Posterior vena cava (tissue), 2 donors: ENCODE measurements around the gene CYB5D1. TPM values are rescaled to one million over a fixed set of nuclear protein-coding genes. Genes with fewer than 3 reads are reported as not detected.
"Not testable (repeated sequence)": the region's sequence is repeated elsewhere in the genome, so short reads cannot be mapped to it uniquely, and the experiment has no call there.

Experiments used
- DNase-seq: peaks from one replicate; pipeline ENCODE4 v3.0.0-alpha.2; 2020; ENCODE audit warnings: low spot score
- intact Hi-C, 2 donors: fragments of 100-400 bp; cut with DNase I; formaldehyde crosslinking; loops; one replicate each; pipeline versions ENCODE4 v1.14.1 to v1.14.2; 2022 to 2023
- long read RNA-seq, 2 donors: library from polyadenylated mRNA; unstranded; transcript quantifications; one replicate each; pipeline ENCODE4 v2.0.0, GENCODE V29; 2020 to 2021
- total RNA-seq, 2 donors: library from RNA; stranded (reverse); fragmentation: NEBNext Ultra II Directional; extraction: Animal tissue kit (Norgen Biotek cat#: 25700); gene quantifications; one replicate each; pipeline ENCODE4 v1.2.1, GENCODE V29; 2021
- donor health status: DM: yes; HTN: yes; CAD: no.
- donor health status: DM: yes; HTN: yes; CAD: no.

The CYB5D1 gene, protein sequence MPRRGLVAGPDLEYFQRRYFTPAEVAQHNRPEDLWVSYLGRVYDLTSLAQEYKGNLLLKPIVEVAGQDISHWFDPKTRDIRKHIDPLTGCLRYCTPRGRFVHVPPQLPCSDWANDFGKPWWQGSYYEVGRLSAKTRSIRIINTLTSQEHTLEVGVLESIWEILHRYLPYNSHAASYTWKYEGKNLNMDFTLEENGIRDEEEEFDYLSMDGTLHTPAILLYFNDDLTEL
- 1 to 10 TPM; 8.9 TPM for total RNA-seq
- long read RNA-seq, donor 1, partial matches to known transcripts, result 1 of 4 reads
- long read RNA-seq, donor 1, other reads (novel, unspliced or antisense), result 0 of 4 reads
- long read RNA-seq, donor 2, partial matches to known transcripts, result 0 of 2 reads
- long read RNA-seq, donor 2, other reads (novel, unspliced or antisense), result 0 of 2 reads

DNA sequence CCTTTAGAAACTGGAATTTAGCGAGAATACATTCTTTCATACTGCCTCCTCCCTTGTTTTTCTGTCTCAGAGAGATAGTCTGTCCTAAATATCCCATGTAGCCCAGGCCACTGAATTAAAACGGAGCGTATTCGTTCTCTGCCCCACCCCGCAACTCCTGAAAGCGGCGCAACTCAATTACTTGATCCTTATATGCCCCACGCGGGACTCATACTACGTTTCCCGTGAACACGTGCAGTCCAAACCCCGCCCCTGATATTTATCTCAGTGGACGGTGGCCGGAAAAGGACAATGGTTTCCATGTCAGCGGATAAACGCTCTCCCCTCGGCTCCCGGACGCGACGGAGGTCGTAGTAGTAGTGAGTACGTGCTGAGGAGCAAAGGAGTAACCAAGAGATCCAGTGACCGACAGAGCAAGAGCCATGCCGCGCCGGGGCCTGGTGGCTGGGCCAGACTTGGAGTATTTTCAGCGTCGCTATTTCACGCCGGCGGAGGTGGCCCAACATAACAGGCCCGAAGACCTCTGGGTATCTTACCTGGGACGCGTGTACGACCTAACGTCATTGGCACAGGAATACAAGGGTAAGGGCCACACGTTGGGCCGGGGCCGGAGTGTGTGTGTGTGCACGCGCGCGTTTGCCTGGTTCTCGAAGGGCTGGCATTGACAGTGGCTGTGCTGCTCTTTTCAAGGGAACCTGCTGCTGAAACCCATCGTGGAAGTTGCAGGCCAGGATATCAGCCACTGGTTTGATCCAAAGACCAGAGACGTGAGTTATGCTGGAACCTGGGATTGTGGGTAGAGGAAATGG lies at the start of gene CYB5D1:
CYB5D1 (plus strand) TSS at position 291 of the 809 bp plus-strand sequence; CDS start at position 423, 132 bp downstream.
- peak; percentile 96 for DNase-seq
- intact Hi-C loops, result loop anchor here in 1 of 2 donors (10.0 kb wide), 1 partner anchor 113 kb away; no protein-coding TSS in a partner anchor

DNA sequence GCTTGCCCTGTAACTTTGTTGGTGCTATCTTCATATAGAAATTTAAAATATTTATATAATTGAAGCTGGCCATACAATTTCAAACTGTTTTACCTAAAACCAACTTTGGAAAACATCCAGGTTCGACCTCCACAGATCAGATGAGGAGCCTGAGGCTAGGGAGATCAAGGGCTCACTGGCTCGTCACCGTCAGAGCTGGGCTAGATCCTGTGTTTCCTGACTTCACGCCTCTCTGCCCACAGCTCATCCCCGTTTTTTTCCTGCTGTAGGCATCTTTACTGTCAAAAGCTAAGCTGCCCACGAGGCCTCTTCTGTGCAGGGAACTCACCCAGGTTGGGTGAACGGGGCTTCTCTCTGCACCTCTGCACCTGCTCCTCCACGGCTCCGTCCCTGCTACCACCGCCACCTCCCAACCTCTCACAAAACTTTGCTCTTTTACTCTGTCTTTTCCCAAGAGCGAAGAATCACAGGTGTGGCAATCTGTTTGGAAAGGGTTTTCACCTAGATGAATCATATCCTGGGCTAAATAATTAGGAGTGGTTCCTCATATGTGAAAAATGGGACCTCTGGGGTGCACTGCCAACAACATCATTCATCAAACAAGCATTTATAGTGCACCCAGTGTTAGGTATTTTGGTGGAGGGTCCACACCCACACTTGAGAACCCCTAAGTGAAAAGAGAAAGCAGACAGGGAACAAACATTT lies 48.6 kb upstream of the CYB5D1 start:
- DNase-seq, result no peak
- intact Hi-C loops, result no loop called here

DNA sequence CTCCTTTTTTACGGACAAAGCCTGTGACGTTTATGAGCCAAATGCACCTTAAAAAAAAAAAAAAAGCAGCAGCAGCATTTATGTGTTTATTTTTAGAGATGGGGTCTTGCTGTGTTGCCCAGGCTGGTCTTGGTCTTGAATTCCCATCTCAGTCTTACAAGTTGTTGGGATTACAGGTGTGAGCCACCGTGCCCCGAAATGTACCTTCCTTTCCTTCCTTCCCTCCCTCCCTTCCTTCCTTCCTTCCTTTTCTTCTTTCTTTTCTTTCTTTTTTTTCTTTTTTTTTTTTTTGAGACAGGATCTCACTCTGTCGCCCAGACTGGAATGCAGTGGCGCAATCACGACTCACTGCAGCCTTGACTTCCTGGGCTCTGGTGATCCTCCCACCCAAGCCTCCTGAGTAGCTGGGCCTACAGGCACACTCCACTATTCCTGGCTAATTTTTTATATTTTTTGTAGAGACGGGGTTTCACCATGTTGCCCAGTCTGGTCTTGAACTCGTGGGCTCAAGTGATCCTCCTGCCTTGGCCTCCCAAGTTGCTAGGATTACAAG lies 47.9 kb upstream of the CYB5D1 start:
- DNase-seq, intact Hi-C loops: not testable (repeated sequence)

DNA sequence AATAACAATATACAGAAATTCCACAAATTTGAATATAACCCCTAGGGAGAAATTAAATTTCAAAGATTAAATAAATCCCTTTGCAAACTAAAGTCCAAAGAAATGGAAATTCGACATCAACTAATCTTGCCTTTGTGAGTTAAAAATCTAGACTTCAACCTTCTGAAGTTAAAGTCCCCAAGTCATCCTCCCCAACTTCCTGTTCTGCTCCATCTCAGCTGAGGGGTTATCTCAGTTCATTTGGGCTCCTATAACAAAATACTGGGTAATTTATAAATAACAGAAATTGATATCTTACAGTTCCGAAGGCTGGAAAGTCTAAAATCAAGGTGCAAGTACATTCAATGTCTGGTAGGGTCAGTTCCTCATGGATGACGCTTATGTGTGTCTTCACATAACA lies 46.6 kb upstream of the CYB5D1 start:
- intact Hi-C loops, result no loop called here

DNA sequence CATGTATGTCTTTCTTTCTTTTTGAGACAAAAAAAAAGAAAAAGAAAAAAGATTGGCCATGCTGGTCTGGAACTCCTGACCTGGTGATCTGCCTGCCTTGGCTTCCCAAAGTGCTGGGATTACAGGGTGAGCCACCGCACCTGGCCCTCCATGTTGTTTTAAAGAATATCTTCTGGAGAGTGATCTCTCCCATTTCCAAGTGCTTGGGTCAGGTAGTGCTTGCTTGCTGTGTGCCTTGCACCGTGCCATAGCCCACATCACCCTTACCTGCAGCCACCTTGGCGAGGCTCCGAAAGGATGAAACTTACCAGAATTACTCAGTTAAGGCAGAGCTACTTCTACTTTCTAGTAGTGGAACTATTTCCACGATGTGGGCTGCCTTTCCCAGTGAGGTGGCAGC lies 42.8 kb upstream of the CYB5D1 start:
- intact Hi-C loops, result loop anchor here in 1 of 2 donors (2.0 kb wide), 1 partner anchor 38 kb away; no protein-coding TSS in a partner anchor
- no peak for DNase-seq

More for the DNA sequence above, 46.6 kb upstream of the CYB5D1 start:
- no peak for DNase-seq

DNA sequence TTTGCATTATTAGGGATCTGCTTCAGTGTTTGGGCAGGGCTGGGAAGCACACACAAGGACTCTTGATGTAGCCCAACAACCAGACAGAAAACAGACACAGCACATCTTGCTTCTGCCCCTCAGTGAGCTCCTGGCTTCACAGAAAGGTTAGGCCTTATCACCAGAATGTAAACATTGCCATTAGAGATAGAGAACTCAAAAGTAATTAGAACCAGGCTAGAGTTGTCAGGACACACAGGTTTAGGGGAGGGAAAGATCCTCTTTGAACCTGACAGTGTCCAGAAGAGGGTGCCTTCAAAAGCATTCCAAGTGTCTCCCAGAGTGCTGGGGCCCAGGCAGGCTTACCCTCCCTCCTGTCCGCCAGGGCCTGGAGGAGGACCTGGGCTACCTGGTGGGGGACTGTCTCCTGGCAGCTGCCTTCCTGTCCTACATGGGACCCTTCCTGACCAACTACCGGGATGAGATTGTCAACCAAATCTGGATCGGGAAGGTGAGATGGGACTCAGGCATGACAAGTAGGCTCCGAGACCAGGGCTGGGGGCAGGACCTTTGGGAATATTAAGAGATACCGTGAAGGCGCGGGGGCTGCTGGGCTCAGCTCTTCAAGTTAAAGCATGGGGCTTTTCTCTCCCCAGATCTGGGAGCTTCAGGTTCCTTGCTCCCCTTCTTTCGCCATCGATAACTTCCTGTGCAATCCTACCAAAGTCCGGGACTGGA lies 40.7 kb upstream of the CYB5D1 start:
- DNase-seq, result no peak
- intact Hi-C loops, result no loop called here

DNA sequence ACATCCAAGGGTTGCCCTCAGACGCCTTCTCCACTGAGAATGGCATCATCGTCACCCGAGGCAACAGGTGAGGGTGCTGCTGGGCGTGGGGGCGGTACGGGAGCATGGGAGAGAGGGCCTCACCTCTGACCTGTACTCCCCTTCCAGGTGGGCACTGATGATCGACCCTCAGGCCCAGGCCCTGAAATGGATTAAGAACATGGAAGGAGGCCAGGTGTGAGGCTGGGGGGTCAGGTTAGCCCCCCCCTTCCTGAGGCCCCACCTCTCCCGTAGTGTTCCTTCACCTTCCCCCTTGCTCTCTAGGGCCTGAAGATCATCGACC lies 40.2 kb upstream of the CYB5D1 start:
- intact Hi-C loops, result no loop called here
- no peak for DNase-seq

DNA sequence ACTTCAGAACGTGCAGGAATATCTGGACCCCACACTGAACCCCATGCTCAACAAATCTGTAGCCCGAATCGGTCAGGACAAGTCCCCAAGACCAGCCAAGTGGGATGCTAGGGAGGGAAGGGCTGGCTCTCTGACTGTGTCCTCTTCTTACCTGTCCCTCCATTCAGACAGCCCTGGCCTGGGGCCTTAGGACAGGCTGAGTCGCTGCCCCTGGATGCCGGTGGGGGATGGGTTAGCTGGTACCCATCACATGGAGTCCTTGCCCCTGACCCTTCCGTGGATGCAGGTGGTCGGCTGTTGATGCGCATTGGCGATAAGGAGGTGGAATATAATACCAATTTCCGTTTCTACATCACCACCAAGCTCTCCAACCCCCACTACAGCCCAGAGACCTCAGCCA lies 39.8 kb upstream of the CYB5D1 start:
- no peak for DNase-seq
- intact Hi-C loops, result loop anchor here in 1 of 2 donors (1.0 kb wide), 1 partner anchor 89 kb away; no protein-coding TSS in a partner anchor

DNA sequence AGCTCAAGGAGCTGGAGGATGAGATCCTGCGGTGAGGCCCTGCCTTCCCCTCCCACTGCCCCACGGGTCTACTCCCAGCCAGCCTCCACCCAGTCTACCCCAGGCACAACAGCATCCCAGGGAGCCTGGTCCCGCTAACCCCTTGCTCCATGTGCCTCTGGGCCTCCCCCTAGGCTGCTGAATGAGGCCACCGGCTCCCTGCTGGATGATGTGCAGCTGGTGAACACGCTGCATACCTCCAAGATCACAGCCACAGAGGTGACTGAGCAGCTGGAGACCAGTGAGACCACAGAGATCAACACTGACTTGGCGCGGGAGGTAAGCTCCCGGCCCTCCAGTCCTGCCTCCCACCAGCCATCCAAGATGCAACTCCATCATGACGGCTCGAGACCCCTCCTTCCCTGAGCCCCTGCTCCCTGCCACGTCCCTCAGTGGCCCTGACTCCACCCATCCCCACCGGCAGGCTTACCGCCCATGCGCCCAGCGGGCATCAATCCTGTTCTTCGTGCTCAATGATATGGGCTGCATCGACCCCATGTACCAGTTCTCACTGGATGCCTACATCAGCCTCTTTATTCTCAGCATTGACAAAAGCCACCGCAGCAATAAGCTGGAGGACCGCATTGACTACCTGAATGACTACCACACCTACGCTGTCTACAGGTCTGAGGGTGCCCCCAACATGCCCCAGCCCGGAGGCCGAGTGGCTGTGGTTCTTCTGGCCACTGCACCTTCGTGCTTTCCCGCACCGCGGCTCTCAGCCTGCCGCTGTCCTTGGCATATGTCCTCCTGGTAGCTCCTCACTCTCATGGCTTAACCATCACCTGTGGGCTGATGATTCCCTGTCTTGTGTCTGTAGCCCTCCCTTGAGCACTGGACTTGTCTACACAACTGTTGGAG lies 38.8 kb upstream of the CYB5D1 start:
- intact Hi-C loops, result loop anchor here in 1 of 2 donors (1.0 kb wide), 1 partner anchor 88 kb away; no protein-coding TSS in a partner anchor
- no peak for DNase-seq

DNA sequence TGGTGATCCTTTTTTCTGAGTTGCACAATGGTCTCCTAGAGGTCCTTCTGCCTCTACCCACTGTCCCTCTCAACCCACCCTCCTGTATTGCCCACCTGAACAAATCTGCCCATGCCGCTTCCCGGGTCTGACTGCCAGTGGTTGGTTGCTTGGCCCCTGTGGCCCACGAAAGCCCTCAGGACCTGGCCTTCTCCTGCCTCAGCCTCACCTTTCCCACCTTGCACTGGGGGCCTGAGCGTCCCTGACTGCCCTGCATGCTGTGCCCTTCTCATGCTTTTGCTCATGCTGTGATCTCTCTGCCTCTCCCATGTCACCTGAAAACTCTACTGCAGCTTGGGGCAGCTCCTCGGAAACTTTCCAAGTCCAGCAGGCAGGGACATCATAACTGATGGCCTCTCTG lies 37.6 kb upstream of the CYB5D1 start:
- intact Hi-C loops, result loop anchor here (5.0 to 10.0 kb wide), 3 partner anchors 42 to 165 kb away; no protein-coding TSS in a partner anchor
- DNase-seq, result no peak

DNA sequence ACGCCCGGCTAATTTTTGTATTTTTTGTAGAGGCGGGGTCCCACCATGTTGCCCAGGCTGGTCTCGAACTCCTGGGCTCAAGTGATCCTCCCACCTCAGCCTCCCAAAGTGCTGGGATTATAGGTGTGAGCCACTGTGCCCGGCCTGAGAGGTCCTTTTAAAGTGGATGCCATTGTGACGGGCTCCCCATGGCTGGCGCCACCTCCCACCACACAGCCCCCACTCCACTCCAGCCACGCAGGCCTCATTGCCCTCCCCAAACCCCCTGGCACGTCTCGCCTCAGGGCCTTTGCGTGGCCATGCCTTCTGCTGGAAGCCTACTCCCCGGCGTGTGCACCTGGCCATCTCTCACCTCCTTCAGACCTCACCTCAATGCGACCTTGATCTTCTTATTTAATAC lies 35.7 kb upstream of the CYB5D1 start:
- intact Hi-C loops, result loop anchor here (5.0 to 10.0 kb wide), 3 partner anchors 40 to 163 kb away; no protein-coding TSS in a partner anchor
- DNase-seq, result peak; percentile 44

DNA sequence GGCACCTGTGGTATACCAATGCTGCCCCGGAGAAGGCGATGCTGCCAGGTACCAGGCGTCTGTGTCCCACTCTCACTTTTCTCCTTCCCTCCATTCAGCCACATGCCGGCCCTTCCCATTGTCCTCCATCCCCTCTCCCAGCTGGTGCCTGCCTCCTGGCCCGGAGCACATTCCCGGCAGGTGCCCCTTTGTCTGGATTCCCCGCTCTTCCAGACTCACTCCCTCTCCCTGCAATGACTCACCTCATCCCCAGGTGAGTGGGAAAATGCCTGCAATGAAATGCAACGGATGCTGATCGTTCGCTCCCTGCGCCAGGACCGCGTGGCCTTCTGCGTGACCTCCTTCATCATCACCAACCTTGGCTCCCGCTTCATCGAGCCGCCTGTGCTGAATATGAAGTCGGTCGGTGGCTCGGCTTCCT lies 34.2 kb upstream of the CYB5D1 start:
- no peak for DNase-seq
- intact Hi-C loops, result loop anchor here (5.0 to 10.0 kb wide), 3 partner anchors 39 to 161 kb away; no protein-coding TSS in a partner anchor

DNA sequence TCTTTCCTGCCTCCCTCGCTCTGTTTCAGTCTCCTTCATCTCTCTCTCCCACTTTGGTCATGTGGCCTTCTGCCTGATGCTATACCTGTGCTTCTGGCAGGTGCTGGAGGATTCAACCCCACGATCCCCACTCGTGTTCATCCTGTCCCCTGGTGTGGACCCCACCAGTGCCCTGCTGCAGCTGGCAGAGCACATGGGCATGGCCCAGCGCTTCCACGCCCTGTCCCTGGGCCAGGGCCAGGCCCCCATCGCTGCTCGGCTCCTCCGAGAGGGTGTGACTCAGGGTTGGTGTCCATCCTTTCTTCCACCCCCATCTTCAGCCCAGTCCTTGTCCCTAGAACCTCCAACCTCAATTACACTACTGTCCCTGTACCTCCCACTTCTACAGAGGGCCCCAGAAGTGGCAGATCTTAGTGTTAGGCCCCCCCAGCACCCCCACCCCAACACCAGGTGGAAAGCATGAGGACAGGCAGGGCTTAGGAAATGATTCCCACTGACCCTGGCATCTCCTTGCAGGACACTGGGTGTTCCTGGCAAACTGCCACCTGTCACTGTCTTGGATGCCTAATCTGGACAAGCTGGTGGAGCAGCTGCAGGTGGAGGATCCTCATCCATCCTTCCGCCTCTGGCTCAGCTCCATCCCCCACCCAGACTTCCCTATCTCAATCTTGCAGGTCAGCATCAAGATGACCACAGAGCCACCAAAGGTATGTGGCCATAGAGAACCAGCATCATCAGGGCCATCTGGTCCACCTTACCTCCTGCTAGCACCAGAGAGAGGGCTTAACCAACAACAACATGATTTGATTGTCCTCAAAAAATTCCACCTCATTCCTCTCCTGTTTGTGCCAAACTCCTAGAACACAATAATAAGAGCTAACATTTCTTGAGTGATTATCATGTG lies 33.5 kb upstream of the CYB5D1 start:
- no peak for DNase-seq
- intact Hi-C loops, result loop anchor here (5.0 to 10.0 kb wide), 3 partner anchors 38 to 161 kb away; no protein-coding TSS in a partner anchor

DNA sequence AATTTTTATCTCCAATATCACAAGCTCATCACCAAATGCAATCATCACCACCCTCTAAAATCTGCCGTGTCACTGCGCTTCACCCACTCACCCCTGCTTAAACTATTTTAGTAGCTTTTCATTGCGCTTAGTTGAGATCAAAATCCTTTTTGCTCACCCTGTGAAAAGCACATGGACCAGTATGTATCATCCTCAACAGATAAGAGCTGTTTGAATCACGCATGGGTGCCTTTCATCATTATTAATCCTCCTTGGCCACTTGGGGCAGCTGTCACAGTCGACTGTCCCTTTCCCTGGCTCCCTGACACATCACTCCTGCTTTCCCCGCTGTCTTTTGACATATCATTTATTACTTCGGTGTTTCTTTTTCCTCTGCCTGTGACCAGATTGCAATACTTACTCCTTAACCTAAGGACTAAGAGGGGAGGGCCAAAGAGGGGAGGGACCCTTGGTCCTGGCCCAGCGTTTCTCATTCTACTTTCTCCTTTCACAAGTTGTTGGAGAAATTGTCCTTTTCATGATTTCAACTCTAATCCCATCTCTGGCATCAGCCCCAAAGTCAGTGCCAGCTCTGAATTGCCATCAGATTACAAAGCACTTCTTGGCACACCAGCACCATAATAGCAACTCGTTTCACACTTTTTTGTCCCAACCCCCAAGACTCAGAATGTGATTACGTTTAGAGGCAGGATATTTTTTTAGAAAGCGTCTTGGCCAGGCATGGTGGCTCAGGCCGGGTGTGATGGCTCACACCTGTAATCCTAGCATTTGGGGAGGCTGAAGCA lies 32.4 kb upstream of the CYB5D1 start:
- intact Hi-C loops, result loop anchor here (10.0 kb wide), 2 partner anchors 81 to 159 kb away; no protein-coding TSS in a partner anchor
- DNase-seq, result no peak

DNA sequence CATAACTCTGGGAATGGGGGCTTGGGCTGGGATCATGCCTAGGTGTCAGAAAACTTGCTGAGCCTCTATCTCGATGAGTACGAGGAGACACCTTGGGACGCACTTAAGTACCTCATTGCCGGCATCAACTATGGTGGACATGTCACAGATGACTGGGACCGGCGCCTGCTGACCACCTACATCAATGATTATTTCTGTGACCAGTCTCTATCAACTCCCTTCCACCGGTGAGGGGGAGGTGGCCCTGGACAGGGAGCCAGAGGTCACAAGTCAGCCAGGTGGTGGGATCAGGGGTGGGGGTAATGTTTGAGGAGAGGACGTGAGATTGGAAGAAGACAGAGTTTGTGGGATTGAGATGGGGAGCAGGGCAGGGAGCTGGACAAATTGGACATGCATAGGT lies 27.2 kb upstream of the CYB5D1 start:
- DNase-seq, result peak; percentile 71
- intact Hi-C loops, result no loop called here

DNA sequence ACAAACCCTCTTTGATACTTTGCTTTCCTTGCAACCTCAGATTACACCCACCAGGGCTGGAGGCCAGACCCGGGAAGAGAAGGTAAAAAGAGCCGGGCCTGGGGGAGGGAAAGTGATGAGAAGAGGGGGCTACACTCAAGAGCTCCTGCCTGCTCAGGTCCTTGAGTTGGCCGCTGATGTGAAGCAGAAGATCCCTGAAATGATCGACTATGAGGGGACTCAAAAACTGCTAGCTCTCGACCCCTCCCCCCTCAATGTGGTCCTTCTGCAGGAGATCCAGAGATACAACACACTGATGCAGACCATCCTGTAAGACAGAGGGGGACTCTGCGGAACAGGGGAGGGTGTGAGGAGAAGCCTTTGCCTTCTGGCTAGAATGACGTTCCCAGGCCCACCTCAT lies 26.6 kb upstream of the CYB5D1 start:
- intact Hi-C loops, result no loop called here
- peak; percentile 53 for DNase-seq
